Putamen (tissue), 1 donor: Measurements from ENCODE around the gene KLHL13.
"Not testable (repeated sequence)": the region's sequence is repeated elsewhere in the genome, so short reads cannot be mapped to it uniquely, and the experiment has no call there.

ENCODE experiments used
- DNase-seq: peaks from one replicate; pipeline ENCODE4 v3.0.0-alpha.2; 2016; ENCODE audit warnings: low spot score

The KLHL13 gene, protein sequence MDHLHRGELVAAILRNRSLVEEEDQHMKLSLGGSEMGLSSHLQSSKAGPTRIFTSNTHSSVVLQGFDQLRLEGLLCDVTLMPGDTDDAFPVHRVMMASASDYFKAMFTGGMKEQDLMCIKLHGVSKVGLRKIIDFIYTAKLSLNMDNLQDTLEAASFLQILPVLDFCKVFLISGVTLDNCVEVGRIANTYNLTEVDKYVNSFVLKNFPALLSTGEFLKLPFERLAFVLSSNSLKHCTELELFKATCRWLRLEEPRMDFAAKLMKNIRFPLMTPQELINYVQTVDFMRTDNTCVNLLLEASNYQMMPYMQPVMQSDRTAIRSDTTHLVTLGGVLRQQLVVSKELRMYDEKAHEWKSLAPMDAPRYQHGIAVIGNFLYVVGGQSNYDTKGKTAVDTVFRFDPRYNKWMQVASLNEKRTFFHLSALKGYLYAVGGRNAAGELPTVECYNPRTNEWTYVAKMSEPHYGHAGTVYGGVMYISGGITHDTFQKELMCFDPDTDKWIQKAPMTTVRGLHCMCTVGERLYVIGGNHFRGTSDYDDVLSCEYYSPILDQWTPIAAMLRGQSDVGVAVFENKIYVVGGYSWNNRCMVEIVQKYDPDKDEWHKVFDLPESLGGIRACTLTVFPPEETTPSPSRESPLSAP

DNA sequence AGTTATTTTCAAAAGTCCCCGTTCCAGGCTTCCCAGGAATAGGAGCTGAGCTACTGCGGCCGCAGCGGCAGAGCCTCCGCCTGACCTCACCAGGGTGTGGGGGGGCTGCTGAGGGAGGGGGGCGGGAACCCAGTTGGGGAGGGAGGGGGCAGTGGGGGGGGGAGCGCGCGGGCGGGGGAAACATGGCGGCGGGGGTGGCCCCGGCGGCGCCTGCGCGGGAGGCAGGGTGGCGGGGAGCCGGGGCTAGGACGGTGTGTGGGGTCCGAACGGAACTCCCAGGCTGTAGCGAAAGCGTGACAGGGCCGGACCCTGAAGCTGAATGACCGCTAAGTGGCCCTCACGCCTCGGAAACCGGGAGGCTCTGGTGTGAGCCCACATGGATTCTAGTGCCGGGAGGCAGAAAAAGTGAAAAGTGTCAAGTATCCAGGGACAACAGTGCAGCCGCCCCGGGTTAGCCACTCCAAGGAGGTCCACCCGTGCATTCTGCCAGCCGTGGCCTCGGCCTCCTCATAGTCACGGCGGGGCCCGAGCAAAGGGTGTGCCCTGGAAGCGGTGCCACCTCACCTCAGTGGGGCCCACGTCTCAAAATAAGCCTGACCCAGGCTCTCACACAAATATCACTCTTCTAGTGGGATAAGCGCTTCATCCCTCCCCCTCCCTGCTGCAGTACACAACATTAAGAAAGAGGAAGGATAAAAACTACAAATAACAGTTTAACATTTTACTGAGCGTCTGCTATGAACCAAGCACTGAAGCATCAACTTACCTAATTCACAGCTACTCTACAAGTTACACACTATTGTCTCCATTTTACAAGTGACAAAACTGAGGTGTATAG, at the start of gene KLHL13:
Gene KLHL13, minus strand, starts transcription at position 98 of the 838 bp plus-strand sequence. CDS start 88,337 bp downstream, outside the sequence.
- DNase-seq = peak; percentile 31

DNA sequence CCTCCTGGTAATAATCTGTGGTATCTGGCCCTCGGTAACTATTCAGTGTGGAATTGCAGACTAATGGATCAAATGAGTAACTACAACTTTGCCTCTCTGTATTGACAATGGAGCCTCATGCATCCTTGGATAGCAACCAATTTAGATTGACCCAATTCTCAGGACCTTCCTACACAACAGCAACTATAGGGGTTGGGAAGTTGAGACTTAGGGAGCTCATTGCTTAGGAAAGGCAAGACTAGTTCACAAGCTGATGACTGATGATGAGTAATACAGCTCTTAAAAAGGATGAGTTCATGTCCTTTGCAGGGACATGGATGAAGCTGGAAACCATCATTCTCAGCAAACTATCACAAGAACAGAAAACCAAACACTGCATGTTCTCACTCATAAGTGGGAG, 47.5 kb upstream of the KLHL13 start:
- DNase-seq = no peak

DNA sequence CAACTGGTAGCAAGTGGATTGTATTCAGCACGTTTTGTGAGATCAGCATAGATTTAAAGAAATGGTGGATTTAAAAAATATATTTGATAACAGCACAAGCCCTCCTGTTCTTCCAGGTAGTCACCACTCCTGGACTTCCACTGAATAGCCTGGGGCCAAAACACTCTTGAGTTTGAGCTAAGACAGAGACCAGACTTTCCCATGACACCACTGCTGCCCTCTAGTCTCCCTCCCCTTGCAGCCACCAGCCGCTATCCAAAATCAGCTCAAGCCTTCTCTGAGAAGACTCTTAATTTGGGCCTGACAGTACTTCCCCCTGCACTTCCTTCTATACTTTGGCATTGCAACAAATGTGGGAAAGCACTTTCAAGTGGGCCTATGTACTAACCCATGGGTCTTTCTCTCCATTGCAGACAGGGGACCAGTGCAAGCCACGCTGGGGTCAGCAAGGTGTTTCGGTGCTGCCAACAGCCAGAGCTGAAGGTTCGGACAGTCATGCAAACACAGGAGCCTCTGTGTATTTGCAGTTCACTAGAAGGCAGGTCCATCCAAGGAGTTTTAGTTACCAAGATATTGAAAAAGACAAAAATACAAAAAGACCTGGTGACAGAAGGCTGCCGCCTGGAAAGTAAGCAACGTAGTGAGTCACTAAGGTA, 40.5 kb upstream of the KLHL13 start:
- DNase-seq = no peak

DNA sequence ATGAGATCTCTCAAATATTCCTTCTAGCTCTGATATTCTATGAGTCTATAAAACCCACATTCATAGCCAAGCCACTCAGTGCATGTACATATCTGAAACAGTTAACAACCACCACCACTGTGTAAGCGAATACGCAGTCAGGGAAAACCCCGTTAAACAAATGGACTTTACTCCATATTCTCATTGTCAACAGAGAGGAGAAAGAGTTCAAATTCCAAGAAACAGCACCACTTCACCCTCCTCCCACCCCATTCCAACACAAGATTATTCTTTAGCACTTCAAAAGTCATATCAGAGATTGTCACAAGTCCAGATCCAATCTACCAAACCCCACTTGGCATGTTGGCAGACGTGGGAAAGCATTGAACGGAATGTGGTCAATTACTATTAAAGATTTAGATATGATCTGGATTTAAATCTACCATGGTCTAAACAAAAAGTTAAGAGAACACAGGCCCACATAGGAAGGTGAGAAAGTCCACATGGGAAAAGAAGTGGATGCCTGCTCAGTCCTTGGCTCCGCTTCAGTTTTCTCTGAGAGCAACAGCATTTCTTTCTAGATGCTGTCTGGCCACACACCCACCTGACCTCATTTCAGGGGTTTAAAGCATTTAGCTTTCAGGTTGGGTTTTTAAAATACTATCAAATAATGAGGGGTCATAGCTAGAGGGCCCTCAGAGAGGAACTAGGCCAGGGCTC, 39.8 kb upstream of the KLHL13 start:
- DNase-seq = no peak

DNA sequence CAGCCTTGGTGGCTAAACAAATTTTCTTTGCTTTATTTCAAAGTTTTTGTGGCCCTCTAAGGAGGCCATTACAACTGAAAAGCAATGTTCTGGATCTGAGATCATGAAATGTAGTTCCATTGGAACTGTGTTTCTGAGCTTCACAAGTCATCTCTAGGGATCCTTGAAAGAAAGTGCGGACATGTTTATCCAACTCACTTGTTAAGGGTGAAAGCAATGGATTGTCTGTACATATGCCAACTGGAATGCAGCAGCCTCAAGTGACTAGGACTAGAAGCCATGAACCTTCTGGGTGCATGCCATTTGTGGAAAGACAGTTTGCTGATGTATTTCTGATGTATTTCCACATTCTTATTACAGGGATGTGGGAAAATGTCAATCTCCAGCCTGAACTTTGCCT, 36.7 kb upstream of the KLHL13 start:
- no peak for DNase-seq

DNA sequence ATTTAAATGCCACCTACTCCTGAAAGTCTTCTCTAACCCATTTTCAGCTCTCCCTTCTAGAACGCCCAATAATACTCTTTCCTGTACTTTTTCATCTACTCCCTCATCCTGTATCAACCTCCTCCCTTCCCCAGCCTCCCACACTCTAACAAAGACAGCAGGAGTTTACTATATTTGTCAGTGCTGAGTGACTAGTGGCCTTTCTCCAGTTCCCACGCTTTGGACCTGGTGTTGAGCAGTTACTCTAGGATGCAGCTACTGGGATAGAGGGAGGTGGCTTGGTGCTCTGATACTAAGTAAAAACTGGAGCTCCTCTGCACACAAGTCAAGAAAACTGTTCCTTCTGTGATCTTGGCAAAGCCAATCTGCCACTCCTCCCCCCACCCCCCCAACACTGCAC, 36.1 kb upstream of the KLHL13 start:
- DNase-seq = peak; percentile 0

DNA sequence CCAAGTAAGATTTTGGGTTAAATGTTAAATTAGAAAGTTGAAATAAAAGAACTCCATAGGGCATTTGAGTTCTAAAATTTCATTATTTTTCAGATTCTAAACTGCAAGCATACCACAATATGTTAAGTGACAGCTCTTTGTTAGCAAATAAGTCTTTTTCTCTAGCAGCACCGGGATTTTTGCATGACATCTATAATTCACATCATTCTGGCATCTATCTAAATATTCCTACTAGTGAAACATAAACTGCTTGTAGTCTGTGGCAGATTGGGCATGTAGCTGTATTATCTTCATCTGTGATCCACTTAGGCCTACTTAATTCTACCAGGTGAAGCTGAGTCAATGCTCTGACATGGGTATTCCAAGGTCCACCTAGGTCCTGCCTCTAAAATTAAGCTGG, 32.1 kb upstream of the KLHL13 start:
- no peak for DNase-seq

DNA sequence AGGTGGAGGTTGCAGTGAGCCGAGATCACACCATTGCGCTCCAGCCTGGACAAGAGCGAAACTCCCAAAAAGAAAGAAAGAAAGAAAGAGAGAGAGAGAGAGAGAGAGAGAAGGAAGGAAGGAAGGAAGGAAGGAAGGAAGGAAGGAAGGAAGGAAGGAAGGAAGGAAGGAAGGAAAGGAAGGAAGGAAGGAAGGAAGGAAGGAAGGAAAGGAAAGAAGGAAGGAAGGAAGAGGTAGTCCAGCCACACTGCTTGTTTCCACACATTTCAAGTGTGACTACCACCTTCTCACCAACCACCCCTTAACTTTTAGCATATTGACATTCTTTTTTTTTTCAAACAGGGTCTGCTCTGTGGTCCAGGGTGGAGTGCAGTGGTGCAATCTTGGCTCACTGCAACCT, 31.2 kb upstream of the KLHL13 start:
- not testable (repeated sequence) for DNase-seq

DNA sequence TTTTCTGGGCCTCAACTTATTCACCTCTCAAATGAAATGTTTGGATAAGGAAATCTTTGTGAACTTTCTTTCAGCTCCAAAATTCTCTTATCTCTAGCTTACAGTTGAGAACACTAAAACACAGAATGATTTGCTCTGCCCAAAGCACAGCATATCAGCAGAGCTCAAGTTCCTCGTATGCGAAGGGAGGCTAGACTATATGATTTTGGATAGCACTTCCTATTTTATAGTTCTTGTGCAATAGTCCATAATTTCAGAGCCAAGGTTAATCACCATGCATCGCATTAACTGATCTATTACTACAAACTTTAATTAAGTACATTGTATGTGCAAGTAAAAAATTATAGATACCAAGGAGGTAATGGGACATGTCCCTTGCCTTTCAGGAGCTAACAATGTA, 27.0 kb upstream of the KLHL13 start:
- no peak for DNase-seq

DNA sequence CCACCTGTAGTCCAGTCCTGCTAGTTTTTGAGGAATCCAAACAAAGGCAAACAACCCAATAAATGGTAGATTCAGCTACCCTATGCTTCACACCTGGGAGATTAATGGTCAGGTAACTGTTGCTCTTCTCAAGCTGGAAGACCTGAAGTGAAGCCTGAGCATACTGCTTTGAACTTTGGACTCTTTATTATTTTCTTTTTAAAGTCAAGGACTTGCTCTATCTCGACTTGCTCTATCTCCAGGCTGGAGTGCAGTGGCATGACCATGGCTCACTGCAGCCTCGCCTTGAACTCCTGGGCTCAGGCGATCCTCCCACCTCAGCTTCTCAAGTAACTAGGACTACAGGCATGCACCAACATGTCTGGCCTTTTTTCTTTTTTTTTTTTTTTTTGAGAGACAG, 14.7 kb upstream of the KLHL13 start:
- no peak for DNase-seq

DNA sequence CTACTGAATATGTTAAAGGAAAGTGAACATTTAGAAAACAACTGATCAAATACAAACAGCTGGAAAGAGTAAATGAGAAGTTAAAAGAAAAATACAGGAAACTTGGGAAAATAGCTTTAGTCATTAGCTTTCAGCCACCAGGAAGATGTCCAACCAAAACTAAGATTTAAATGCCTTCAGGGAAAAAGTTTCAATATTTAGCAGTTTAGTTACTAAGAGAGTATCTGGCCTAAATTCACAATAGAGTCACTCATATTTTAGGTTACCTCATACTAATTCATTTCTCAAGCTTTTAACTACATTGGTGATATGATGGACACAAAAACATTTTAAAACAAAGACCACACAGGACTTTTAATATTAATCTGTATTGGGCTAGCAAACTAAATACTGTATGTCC, 13.1 kb upstream of the KLHL13 start:
- no peak for DNase-seq

DNA sequence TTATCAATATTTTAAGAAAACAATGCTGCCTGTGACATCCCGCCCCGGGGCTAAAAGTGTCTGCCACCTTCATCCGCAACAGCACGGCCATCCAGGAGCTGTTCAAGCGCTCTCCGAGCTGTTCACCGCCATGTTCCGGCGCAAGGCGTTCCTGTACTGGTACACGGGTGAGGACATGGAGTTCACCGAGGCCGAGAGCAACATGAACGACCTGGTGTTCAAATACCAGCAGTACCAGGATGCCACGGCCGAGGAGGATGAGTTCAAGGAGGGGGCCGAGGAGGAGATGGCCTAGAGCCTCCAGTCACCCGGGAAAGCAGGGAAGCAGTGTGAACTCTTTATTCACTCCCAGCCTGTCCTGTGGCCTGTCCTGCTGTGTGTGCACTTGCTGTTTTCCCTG, 12.1 kb upstream of the KLHL13 start:
- no peak for DNase-seq

DNA sequence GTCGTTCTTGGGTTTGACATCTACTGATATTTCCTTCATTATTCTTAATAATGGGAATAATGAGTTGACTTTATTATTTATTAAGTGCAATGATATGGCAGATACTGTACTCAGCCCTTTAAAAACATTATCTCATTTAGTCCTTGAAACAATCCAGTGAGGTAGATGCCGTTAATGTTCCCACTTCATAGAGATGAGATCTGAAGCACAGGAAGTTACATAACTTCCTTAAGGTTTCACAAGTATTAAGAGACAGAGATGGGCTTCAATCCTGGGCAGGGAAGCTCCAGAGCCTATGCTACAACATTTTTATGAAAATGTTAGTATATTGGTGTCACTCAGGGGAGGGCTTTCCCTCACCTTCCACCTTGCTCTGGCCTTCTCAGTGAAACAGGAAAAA, 9.7 kb upstream of the KLHL13 start:
- DNase-seq = no peak

DNA sequence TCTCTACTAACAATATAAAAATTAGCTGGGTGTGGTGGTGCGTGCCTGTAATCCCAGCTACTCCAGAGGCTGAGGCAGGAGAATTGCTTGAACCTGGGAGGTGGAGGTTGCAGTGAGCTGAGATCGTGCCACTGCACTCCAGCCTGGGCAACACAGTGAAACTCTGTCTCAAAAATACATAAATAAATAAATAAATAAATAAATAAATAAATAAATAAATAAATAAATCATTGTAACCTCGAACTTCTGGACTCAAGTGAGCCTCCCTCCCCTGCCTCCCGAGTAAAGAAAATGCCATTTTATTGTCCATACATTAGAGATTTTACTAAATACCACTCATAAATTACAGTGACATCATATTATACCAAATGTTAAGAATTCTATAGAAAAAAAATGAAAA, 7.6 kb upstream of the KLHL13 start:
- not testable (repeated sequence) for DNase-seq

DNA sequence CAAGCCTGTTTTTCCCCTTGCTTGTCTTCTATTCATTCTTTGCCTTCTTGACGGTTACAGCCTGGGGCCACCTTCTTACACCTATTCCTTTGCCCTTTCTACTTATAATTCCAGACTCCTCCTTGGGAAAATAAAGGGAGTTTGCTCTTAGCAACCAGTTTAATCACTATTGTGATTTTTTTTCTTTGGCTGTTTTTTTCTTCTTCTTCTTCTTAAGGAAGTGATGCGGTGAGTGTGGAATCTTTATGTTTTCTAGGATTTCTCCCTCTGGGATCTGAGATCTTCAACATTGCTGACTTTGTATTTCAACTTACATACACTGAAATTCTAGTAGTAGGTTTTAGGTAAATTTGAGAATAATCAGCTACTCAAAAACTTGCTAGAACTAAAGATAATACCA, 1.1 kb upstream of the KLHL13 start:
- no peak for DNase-seq

DNA sequence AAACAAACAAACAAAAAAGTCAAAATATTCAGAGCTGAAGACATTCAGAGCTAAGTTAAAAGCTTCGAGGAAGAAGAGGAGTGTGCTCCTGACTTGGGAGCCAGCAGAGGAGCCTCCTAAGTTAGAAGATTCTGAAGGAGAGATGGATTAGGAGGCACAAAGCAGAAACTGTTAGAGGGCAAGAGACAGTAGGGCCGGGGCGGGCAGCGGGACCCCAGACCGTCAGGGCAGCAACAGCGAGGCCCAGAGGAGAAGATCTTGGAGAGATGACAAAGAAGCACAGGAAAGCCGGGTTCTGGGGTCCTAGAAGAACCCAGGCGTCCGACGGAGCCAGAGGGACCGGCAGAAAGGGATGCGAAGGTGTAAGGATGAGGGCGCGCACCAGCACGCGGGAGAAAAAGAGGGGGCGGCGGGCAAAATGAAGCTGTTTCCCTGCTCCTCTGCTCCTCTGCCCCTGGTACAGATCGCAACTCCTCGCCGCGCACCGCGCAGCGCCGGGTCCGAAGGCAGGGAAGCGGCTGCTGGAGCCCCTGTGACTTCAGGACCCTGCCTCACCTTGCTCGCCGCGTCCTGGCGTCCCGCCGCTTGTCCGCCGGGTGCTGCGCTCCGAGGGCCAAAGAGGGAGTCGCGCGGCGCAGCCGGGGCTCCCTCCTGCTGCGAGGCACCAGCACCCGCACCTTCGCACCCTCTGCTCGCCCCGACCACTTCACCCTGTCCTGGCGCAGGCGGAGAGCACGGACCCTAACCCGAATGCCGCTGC, 477 bp downstream of the KLHL13 start:
- DNase-seq = no peak

DNA sequence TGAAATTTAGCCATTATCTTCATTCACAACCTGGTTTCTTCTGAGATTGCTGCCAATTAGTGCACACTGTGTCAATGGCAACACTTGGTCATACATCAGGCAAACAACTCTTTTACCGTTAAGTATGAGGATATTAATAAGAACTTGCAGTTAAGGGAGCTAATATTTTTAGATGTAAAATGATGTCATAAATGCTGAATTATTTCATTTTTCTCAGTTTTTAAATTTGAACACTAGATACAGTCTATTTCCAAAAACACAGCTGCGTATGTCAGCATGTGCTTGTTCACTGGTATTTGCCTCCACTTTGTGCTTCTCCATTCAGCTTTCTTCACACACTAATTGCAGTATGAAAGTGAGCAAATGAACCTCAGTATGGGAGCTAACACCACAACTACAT, 1.6 kb downstream of the KLHL13 start:
- no peak for DNase-seq

DNA sequence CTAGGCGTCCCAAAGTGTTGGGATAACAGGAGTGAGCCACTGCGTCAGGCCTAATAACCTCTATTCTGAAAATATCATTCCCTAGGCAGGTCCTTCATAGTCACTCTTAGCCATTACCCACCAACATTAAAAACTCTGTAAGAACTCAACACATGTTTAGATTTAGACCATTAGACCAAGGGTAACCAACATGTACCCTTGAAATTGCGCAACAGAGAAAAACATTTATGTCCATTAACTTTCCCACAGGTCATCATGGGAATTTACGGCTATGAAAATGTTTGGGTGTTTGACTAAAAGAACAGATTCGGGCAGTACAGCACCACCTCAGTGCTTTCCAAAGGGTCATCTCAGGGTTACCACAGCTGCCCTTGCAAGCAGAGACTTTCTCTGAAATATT, 7.5 kb downstream of the KLHL13 start:
- no peak for DNase-seq

DNA sequence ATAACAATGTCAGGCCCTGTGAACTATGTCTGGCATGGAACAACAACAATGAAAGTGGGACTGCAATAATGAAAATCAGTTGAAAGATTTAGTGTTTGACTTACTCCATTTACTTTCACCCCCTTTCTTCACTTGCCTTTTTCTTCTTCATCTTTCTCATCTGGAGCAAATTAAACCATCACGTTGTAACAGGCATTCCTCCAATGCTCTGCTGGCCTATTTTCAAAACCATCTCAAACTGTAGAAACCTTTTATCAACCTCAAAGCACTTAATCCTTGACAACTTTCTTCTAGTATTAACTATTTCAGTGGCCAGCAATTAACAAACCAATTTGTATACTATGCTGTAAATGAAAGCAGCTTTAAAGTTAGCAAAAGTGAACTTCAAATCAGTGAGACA, 8.3 kb downstream of the KLHL13 start:
- DNase-seq = no peak

DNA sequence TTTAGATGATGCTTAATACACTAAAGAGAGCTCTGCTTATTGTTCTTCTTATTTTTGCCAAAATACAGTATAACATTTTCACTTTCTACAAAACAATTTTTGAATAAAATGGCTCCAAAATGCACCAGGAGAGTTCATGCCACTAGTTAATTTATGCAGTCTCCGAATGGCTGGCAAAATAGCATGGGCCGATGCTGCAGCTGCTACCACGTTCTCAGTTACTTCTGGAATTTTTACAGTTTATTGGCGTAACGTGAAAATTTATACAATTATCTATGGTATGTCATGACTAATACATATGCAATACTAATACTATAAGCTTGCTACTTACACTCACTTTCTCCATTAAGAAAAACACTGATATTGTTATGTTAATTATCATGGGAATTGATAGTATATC, 16.5 kb downstream of the KLHL13 start:
- DNase-seq = no peak

DNA sequence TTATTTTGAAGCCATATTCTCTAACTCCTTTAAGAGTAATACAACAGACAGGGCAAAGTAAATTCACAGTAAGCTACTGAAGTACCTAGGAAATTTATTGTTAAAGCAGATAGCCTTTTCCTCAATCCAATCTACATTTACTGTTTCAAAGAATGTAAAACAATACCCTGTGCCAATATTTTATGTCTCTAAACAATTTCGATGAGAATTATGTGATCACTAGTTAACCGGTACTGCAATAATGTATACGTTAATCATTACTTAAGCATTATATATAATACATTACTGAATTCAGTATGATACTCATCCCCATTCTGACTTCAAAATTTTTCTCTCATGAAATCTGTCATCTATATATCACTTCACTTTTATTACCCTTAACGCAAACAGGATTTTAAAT, 28.5 kb downstream of the KLHL13 start:
- no peak for DNase-seq
